Caco-2 (cell line): ENCODE results near the gene RASGRF1. TPM values are rescaled to one million over a fixed set of nuclear protein-coding genes. Genes with fewer than 3 reads are reported as not detected.

Experiments used
- BruUV-seq: library from RNA; stranded (reverse); fragments of 400-500 nt; replicated peaks from 2 replicates; lab custom pipeline; 2021; lab: Mats Ljungman, UMichigan
- CTCF ChIA-PET: fragments of 300-600 bp; sonication (Branson Sonifier 250); formaldehyde crosslinking; loops from one replicate; lab custom pipeline; 2022; ENCODE audit warnings: antibody characterized with exemption; lab: Charles Lee
- POLR2A ChIA-PET: fragments of 300-600 bp; sonication (Branson Sonifier 250); formaldehyde crosslinking; loops from one replicate; lab custom pipeline; 2022; ENCODE audit warnings: antibody characterized with exemption; lab: Charles Lee
- DNase-seq, 2 experiments: peaks; one replicate each; pipeline versions ENCODE4 v3.0.0 to v3.0.0-alpha.2; 2020 to 2022
- H3K27me3 ChIP-seq: replicated peaks from 2 replicates; pipeline ENCODE4 v1.6.0; 2011; ENCODE audit warnings: low read length; ENCODE audit not compliant: control insufficient read depth, insufficient read depth
- H3K36me3 ChIP-seq: 2 replicates; pipeline ENCODE4 v1.5.1; 2011; ENCODE audit warnings: low read length; ENCODE audit not compliant: control insufficient read depth, insufficient read depth
- H3K4me1 ChIP-seq: fragments of 250-450 bp; sonication (Bioruptor Pico); 2 replicates; pipeline ENCODE4 v1.5.1; 2020; ENCODE audit warnings: mild to moderate bottlenecking
- H3K4me3 ChIP-seq: 2 replicates; pipeline ENCODE4 v1.5.1; 2011; ENCODE audit warnings: low read depth, mild to moderate bottlenecking, control low read depth, low read length
- H3K9me3 ChIP-seq: fragments of 250-450 bp; sonication (Bioruptor Pico); 2 replicates; pipeline ENCODE4 v1.5.1; 2020; ENCODE audit warnings: mild to moderate bottlenecking, moderate library complexity
- H3K27ac Mint-ChIP-seq: one replicate; pipeline ENCODE4 v1.8.0; 2022; ENCODE audit warnings: mixed read lengths; ENCODE audit not compliant: unreplicated experiment
- H3K27me3 Mint-ChIP-seq: one replicate; pipeline ENCODE4 v1.8.0; 2022; ENCODE audit warnings: mixed read lengths; ENCODE audit not compliant: insufficient read depth, unreplicated experiment
- H3K36me3 Mint-ChIP-seq: one replicate; pipeline ENCODE4 v1.8.0; 2022; ENCODE audit warnings: mild to moderate bottlenecking, mixed read lengths; ENCODE audit not compliant: insufficient read depth, unreplicated experiment
- H3K4me1 Mint-ChIP-seq: one replicate; pipeline ENCODE4 v1.8.0; 2022; ENCODE audit warnings: low read depth, mixed read lengths; ENCODE audit not compliant: unreplicated experiment
- H3K4me3 Mint-ChIP-seq: one replicate; pipeline ENCODE4 v1.8.0; 2022; ENCODE audit warnings: mild to moderate bottlenecking, moderate library complexity, mixed read lengths; ENCODE audit not compliant: unreplicated experiment
- H3K9me3 Mint-ChIP-seq: one replicate; pipeline ENCODE4 v1.8.0; 2022; ENCODE audit warnings: mixed read lengths; ENCODE audit not compliant: unreplicated experiment
- intact Hi-C: fragments of 100-400 bp; cut with micrococcal nuclease; formaldehyde crosslinking; loops from one replicate; pipeline ENCODE4 v1.10.0; 2022; ENCODE audit not compliant: unreplicated experiment
- total RNA-seq: library from RNA; stranded (reverse); gene quantifications from 2 replicates; pipeline ENCODE4 v1.2.3, GENCODE V29; 2022
- TF ChIP-seq, protein P1 (sequence below), 2 experiments: fragments of 200-600 bp in 1 of 2; IDR thresholded peaks; 1 replicate in 1 of 2; 2 replicates in 1 of 2; pipeline versions ENCODE4 v1.5.1 to v1.8.0; 2011 to 2022; ENCODE audit warnings: antibody characterized with exemption in 1 of 2, control low read depth in 1 of 2, inconsistent platforms in 1 of 2, low read depth in 1 of 2, low read length in 1 of 2, mild to moderate bottlenecking in 1 of 2, moderate library complexity in 1 of 2; ENCODE audit not compliant: insufficient read depth in 1 of 2, severe bottlenecking in 1 of 2, unreplicated experiment in 1 of 2

Gene RASGRF1
- total RNA-seq, 1 experiment from 2014 or later, result 0.57 TPM

- no peaks in the 10 kb centered on the region for H3K9me3 Mint-ChIP-seq
Measured at GRCh38 chr15:78937132-78937739, 153.3 kb downstream of the RASGRF1 start.

DNA sequence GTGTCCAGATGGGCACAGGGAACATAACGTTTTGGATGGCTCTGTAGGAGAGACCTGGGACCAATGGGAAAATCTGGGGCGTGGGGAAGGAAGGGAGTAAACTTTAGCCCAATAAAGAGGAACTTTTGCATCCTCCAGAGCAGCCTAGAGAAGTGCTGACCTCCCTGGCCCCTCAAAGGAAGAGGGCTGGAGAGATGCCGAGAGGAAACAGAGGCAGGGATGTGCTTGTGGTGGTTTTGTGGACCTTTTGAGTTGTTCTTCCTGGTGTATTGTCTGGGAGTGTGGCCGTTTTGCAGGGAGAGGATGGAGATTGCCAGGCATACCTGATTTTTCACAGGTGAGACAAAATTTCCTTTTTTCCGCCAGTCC is 155.9 kb downstream of the RASGRF1 start:
- Histone ChIP-seq H3K27me3 (no peaks in the 10 kb centered on the region), H3K4me1 (no peaks in the 10 kb centered on the region), H3K4me3 (no peak overlapping the region), H3K9me3 (no peaks in the 10 kb centered on the region), H3K36me3 (no peaks in the 10 kb centered on the region; the same call in 1 of the 2 replicates)
- intact Hi-C loops, result no loop called here
- H3K4me1 Mint-ChIP-seq, result no peaks in the 10 kb centered on the region
- TF ChIP-seq, protein P1, sequence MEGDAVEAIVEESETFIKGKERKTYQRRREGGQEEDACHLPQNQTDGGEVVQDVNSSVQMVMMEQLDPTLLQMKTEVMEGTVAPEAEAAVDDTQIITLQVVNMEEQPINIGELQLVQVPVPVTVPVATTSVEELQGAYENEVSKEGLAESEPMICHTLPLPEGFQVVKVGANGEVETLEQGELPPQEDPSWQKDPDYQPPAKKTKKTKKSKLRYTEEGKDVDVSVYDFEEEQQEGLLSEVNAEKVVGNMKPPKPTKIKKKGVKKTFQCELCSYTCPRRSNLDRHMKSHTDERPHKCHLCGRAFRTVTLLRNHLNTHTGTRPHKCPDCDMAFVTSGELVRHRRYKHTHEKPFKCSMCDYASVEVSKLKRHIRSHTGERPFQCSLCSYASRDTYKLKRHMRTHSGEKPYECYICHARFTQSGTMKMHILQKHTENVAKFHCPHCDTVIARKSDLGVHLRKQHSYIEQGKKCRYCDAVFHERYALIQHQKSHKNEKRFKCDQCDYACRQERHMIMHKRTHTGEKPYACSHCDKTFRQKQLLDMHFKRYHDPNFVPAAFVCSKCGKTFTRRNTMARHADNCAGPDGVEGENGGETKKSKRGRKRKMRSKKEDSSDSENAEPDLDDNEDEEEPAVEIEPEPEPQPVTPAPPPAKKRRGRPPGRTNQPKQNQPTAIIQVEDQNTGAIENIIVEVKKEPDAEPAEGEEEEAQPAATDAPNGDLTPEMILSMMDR (IDR thresholded peaks at IDR 0.05; ENCODE audit: insufficient read depth in 1 of 2, low read depth in 1 of 2, low read length in 1 of 2, severe bottlenecking in 1 of 2, unreplicated experiment in 1 of 2), result no peak
- BruUV-seq, result no TSS peak
- H3K27ac Mint-ChIP-seq, result no peak overlapping the region
- H3K36me3 Mint-ChIP-seq, result peaks cover 14% of the 10 kb centered on the region
- CTCF ChIA-PET, result no interaction called here
- no peak for DNase-seq
- H3K4me3 Mint-ChIP-seq, result no peak overlapping the region
- no peaks in the 10 kb centered on the region for H3K27me3 Mint-ChIP-seq
- POLR2A ChIA-PET, result no interaction called here
- no peaks in the 10 kb centered on the region for H3K9me3 Mint-ChIP-seq

More at GRCh38 chr15:78937132-78937739, 153.3 kb downstream of the RASGRF1 start:
- H3K27me3 Mint-ChIP-seq, result no peaks in the 10 kb centered on the region
- H3K4me1 ChIP-seq, result no peaks in the 10 kb centered on the region
- BruUV-seq, result no TSS peak
- CTCF ChIA-PET, result no interaction called here
- H3K36me3 Mint-ChIP-seq, result peaks cover 7% of the 10 kb centered on the region
- H3K36me3 ChIP-seq, result no peaks in the 10 kb centered on the region; the same call in 1 of the 2 replicates
- no peak for DNase-seq
- TF ChIP-seq, protein P1 (IDR thresholded peaks at IDR 0.05; ENCODE audit: insufficient read depth in 1 of 2, low read depth in 1 of 2, low read length in 1 of 2, severe bottlenecking in 1 of 2, unreplicated experiment in 1 of 2), result no peak
- POLR2A ChIA-PET, result no interaction called here
- no peaks in the 10 kb centered on the region for H3K9me3 ChIP-seq
- no peak overlapping the region for H3K27ac Mint-ChIP-seq
- no peaks in the 10 kb centered on the region for H3K27me3 ChIP-seq
- H3K4me3 ChIP-seq, result no peak overlapping the region
- H3K4me1 Mint-ChIP-seq, result no peaks in the 10 kb centered on the region
- intact Hi-C loops, result no loop called here
- no peak overlapping the region for H3K4me3 Mint-ChIP-seq

- ChIA-PET POLR2A (no interaction called here), CTCF (no interaction called here)
- Histone ChIP-seq H3K4me3 (no peak overlapping the region), H3K4me1 (no peaks in the 10 kb centered on the region), H3K9me3 (no peaks in the 10 kb centered on the region), H3K36me3 (no peaks in the 10 kb centered on the region; the same call in 1 of the 2 replicates), H3K27me3 (no peaks in the 10 kb centered on the region)
- Mint-ChIP-seq H3K4me1 (no peaks in the 10 kb centered on the region), H3K9me3 (no peaks in the 10 kb centered on the region), H3K4me3 (no peak overlapping the region), H3K36me3 (peaks cover 18% of the 10 kb centered on the region), H3K27ac (no peak overlapping the region), H3K27me3 (no peaks in the 10 kb centered on the region)
- DNase-seq, result no peak
- TF ChIP-seq, protein P1 (IDR thresholded peaks at IDR 0.05; ENCODE audit: insufficient read depth in 1 of 2, low read depth in 1 of 2, low read length in 1 of 2, severe bottlenecking in 1 of 2, unreplicated experiment in 1 of 2), result no peak
- no TSS peak for BruUV-seq
- intact Hi-C loops, result no loop called here
Measured at GRCh38 chr15:78933823-78934654, 156.5 kb downstream of the RASGRF1 start.
